HUDEP-2 (cell line): ENCODE results near the gene SP2.

ENCODE experiments used
- DNase-seq, 76 experiments: peaks; one replicate each; lab custom pipeline; 2025; ENCODE audit not compliant: unreplicated experiment in 76 of 76; lab: John Stamatoyannopoulos, UW

The SP2 gene

GRCh38 chr17:47869114-47869513, 26.9 kb upstream of the SP2 start:
- DNase-seq: no peak

- no peak for DNase-seq
Observed at GRCh38 chr17:47870056-47870455, 26.0 kb upstream of the SP2 start.

GRCh38 chr17:47871048-47871447, 25.0 kb upstream of the SP2 start:
- DNase-seq: no peak

GRCh38 chr17:47872019-47872650, 23.9 kb upstream of the SP2 start:
- no peak for DNase-seq

GRCh38 chr17:47872651-47873161, 23.3 kb upstream of the SP2 start:
- DNase-seq: no peak

GRCh38 chr17:47873200-47874090, 22.6 kb upstream of the SP2 start:
- DNase-seq: no peak

GRCh38 chr17:47875011-47875985, 20.7 kb upstream of the SP2 start:
- no peak for DNase-seq

GRCh38 chr17:47877368-47878034, 18.5 kb upstream of the SP2 start:
- DNase-seq: no peak

GRCh38 chr17:47878203-47879027, 17.6 kb upstream of the SP2 start:
- DNase-seq: no peak

GRCh38 chr17:47879028-47879585, 16.9 kb upstream of the SP2 start:
- no peak for DNase-seq

GRCh38 chr17:47879776-47880454, 16.1 kb upstream of the SP2 start:
- DNase-seq: no peak

- no peak for DNase-seq
Observed at GRCh38 chr17:47882247-47882646, 13.8 kb upstream of the SP2 start.

- DNase-seq: no peak
Observed at GRCh38 chr17:47882695-47883588, 13.1 kb upstream of the SP2 start.

- DNase-seq: no peak
Observed at GRCh38 chr17:47883589-47884426, 12.2 kb upstream of the SP2 start.

GRCh38 chr17:47884427-47884740, 11.7 kb upstream of the SP2 start:
- DNase-seq: no peak

- no peak for DNase-seq
Observed at GRCh38 chr17:47884905-47885730, 10.9 kb upstream of the SP2 start.
